Measurements from ENCODE around the gene CELF5.
A peak's percentile ranks its signal among the peaks of the same experiment; 100 is the strongest.

CELF5 gene

DNA sequence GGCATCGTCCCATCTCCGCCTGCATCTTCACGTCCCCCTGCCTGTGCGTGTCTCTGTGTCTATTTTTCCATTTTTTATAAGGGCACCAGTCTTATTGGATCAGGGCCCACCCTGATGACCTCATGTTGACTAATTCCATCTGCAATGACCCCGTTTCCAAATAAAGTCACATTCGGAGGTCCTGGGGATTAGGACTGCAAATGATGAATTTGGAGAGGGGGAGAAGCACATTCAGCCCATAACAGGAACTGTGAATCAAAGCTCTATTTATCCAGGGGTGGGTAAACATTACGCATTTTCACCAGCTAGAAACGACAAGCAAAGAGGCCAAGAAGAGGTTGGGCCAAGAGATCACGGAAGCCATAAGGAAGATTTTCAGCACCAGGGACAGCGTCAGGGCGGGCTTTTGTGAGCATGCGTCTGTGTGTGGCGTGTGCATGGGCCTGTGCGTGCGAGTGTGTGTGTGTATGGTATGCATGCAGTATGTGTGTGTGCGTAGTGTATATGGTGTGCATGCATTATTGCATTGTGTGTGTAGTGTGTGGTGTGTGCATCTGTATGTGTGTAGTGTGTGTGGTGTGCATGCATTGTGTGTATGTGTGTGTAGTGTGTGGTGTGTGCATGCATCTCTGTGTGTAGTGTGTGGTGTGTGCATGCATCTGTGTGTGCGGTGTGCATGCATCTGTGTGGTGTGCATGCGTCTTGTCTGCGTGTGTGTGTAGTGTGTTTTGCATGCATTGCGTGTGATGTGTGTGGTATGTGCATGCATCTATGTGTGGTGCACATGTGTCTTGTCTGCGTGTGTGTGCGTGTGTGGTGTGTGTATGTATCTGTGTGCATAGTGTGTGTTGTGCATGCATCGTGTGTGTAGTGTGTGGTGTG is 19.6 kb downstream of the CELF5 start:
- peak; percentile 53 for DNase-seq (ENCODE audit: low spot score)

DNA sequence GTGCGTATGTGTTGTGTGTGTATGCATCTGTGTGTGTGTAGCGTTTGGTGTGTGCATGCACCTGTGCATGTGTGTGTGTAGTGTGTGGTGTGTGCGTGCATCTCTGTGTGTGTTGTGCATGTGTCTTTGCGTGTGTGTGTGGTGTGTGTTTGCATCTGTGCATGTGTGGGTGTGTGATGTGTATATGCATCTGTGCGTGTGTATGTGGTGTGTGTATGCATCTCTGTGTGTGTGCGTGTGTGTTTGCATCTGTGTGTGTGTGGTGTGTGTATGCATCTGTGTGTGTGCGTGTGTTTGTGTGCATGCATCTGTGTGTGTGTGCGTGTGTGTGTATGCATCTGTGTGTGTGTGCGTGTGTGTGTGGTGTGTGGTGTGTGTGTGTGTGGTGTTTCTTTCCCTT is 20.6 kb downstream of the CELF5 start:
- no peak for DNase-seq (ENCODE audit: low spot score)

GRCh38 chr19:3248728-3249326 is 24.4 kb downstream of the CELF5 start:
- DNase-seq (ENCODE audit: low spot score): no peak

DNA sequence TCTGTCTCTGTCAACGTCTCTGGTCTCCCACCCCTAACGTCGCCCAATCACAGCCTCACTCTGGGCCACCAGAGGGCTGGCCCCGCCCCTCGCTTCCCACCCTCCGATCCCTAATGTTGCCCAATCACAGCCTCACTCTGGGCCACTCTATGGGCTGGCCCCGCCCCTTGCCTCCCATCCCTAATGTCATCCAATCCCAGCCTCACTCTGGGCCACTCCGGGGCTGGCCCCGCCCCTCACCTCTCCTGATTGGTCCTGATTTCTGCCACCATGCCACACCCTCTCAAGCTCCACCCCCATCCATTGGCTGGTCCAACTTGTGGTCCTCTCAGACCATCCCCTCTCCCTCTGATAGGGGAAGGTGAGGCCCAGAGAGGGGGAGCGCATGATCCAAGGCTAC is 24.9 kb downstream of the CELF5 start:
- no peak for DNase-seq (ENCODE audit: low spot score)

- DNase-seq (ENCODE audit: low spot score): peak; percentile 43
These were observed 26.2 kb downstream of the CELF5 start for GRCh38 chr19:3250675-3251074.

DNA sequence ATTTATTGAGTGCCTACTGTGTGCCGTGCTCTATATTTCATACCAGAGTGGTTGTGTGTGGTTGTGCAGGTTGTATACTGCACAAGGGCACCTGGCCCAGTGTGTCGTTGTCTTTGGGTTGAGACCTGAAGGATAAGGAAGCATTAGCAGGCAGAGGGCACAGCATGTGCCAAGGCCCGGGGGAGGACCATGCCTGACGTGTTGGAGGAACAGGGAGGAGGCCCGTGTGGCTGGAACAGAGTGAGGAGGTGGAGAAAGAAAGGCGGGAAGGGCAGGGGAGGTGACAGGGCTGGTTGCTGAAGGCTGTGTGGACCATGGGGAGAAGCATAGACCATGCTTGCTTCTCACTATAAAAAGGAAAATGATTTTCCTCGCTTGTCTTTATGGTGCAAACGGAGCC is 26.8 kb downstream of the CELF5 start:
- no peak for DNase-seq (ENCODE audit: low spot score)

DNA sequence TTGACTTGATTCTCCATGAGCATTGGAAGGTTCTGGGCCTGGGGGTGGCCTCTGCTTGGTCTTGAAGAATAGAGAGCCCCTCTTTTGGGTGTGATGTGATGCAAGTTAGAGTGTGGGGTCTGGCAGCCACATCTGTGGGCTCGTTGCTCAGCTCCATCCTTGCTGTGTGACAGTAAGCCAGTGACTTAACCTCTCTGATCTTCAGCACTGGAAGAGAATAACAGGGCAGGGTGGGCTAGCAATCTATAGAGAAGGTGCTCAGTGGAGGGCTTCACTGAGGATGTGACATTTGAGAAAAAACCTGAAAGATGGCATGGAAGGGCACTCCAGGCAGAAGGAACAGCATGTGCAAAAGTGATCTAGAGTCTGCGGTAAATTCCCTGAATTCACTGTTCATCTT is 28.2 kb downstream of the CELF5 start:
- no peak for DNase-seq (ENCODE audit: low spot score)

DNA sequence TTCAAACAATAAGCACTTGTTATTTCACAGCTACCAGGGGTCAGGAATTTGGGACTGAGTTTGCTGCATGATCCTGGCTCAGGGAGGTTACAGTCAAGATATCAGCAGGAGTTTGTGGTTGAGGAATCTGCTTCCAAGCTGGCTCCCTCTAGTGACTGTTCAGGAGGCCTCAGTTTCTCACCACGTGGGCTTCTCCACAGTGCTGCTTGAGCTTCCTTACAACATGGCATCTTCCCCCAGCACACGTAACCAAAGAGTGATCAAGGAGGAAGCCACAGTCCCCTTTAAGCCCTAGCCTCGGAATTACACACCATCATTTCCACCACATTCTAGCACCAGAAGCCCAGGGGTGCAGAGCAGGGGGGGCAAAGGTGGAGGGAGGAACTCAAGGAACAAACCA is 28.8 kb downstream of the CELF5 start:
- no peak for DNase-seq (ENCODE audit: low spot score)

DNA sequence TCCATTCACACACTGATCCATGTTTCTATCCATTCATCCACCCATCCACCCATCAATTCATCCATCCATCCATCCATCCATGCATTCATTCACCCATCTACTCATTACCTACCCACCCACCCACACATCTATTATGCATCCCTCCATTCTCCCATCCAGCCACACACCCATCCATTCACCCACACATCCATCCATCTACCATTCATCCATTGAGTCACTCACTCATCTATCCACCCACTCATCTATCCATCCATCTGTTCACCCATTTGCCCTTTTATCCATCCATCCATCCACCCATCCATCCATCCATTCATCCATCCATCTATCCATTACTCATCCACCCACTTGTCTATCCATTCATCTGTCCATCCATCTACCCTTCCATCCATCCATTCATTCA is 30.1 kb downstream of the CELF5 start:
- DNase-seq (ENCODE audit: low spot score): no peak

- DNase-seq (ENCODE audit: low spot score): no peak
These were observed 32.6 kb downstream of the CELF5 start for GRCh38 chr19:3257071-3257470.

- DNase-seq (ENCODE audit: low spot score): no peak
These were observed 37.9 kb downstream of the CELF5 start for GRCh38 chr19:3262362-3262761.

DNA sequence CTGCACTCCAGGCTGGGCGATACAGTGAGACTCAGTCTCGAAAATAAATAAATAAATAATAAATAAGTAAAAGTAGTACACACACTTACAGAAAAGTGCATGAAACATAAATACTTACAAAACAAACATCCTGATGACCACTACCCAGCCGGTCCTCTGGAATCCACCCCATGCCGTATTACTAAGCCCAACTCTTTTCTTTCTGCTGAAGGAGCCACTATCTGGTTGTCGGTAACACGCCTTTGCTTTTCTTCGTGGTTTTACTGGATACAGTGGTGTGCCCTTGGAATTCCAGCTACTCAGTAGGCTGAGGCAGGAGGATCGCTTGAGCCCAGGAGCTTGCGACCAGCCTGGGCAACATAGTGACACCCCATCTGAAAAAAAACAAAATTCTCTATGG is 39.4 kb downstream of the CELF5 start:
- DNase-seq (ENCODE audit: low spot score): no peak

DNA sequence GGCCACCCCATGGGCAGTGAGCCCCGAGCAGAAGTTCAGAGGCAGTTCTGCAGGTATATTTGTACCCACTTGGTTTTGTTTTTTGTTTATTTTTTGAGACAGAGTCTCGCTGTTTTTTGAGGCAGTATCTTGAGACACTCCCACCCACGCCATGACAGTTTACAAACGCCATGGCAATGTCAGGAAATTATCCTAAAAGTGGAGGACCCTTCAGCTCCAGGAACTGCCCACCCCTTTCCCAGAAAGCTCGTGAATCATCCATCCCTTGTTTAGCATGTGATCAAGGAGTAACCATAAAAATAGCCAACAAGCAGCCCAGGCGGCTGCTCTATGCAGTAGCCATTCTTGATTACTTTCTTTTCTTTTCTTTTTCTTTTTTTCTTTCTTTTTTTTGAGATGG is 41.0 kb downstream of the CELF5 start:
- DNase-seq (ENCODE audit: low spot score): no peak

- DNase-seq (ENCODE audit: low spot score): no peak
These were observed 41.7 kb downstream of the CELF5 start for GRCh38 chr19:3266092-3266693.

DNA sequence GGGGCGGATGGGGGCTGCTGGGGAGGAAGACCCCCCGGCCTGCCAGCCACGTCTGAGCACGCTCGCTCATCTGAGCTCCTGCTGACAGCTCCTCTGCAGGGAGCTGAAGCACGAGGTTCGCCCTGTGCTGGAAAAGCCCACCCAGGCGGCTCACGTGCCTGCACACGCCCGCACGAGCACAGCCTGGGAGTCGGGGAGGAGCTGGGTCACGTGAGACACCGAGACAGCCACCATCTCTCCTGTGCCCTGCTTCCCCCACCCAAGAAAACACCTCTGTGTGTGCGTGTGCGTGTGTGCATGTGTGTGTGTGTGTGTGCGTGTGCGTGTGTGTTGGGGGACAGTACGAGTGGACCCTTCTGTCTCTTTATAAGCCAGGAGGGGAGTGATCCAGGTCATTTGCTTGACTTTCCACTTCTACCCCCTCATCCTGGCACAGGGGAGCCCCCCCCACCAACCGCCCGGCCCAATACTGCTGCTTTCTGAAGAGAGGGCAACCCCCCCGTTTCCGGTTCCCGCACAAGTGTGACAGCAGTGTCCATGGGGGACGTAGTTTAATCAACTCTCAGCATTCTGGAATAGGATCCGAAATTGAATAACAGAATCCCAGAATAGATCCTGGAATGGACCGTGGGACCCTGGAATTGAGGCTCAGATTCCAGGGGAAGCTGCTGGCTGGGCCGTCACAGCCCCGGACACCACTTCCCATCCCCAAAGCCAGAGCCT is 42.5 kb downstream of the CELF5 start:
- no peak for DNase-seq (ENCODE audit: low spot score)

GRCh38 chr19:3268326-3268725 is 43.9 kb downstream of the CELF5 start:
- DNase-seq (ENCODE audit: low spot score): no peak

- no peak for DNase-seq (ENCODE audit: low spot score)
These were observed 44.3 kb downstream of the CELF5 start for GRCh38 chr19:3268763-3269162.

GRCh38 chr19:3269916-3270671 is 45.6 kb downstream of the CELF5 start:
- peak; percentile 11 for DNase-seq (ENCODE audit: low spot score)

- DNase-seq (ENCODE audit: low spot score): peak; percentile 61
These were observed 46.4 kb downstream of the CELF5 start for GRCh38 chr19:3270902-3271301.

DNA sequence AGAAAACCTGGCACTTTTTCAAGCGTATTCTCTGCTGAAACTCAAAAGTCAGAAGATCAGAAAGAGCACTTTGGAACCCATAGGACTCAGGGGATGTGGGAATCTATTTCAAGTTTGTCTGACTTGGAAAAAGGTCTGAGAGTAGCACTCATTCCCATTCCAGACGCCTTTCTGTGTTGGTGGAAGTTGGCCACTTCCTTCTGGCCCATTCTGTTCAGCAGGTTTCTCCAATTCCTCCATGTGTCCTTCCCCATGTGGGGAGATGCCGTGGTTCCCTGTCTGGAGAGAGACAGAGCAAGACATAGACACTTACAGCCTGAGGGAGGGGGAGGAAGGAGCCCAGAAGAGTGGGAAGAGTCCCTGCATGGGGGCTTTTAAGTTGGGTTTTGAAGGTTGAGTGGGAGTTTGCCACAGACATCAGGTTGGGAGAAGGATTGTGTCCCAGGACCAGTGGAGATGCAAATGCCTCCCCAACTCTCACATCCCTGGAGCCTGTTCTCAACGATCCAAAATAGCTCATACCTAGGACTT is 48.0 kb downstream of the CELF5 start:
- no peak for DNase-seq (ENCODE audit: low spot score)

- no peak for DNase-seq (ENCODE audit: low spot score)
These were observed 48.5 kb downstream of the CELF5 start for GRCh38 chr19:3272952-3273351.

Data from AG08396 (cell line).